ENCODE data around the gene GLIS1. TPM values are rescaled to one million over a fixed set of nuclear protein-coding genes. Genes with fewer than 3 reads are reported as not detected.

GLIS1 gene
- total RNA-seq, 1 donor = 1.6 TPM

DNA sequence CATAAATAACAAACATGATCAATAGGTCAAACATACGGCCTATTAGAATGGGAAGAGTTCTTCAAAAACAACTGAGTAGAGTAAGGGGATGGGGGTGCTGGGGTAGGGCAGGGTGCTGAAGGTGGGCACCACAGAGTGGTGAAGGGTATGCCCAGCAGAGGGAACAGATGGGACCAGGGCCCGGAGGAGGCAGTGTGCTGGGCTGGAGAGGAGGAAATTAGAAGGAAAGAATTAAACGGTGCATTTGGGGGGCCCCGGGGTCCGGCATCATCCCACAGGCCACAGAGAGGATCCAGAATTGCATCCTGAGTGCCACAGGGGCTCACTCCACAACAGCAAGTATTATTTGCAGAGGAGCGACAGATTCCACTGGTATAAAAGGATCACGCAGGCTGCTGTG lies 94.5 kb downstream of the GLIS1 start:
- DNase-seq (ENCODE audit: low read depth) = no peak
- TF ChIP-seq, protein P1, sequence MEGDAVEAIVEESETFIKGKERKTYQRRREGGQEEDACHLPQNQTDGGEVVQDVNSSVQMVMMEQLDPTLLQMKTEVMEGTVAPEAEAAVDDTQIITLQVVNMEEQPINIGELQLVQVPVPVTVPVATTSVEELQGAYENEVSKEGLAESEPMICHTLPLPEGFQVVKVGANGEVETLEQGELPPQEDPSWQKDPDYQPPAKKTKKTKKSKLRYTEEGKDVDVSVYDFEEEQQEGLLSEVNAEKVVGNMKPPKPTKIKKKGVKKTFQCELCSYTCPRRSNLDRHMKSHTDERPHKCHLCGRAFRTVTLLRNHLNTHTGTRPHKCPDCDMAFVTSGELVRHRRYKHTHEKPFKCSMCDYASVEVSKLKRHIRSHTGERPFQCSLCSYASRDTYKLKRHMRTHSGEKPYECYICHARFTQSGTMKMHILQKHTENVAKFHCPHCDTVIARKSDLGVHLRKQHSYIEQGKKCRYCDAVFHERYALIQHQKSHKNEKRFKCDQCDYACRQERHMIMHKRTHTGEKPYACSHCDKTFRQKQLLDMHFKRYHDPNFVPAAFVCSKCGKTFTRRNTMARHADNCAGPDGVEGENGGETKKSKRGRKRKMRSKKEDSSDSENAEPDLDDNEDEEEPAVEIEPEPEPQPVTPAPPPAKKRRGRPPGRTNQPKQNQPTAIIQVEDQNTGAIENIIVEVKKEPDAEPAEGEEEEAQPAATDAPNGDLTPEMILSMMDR (IDR thresholded peaks at IDR 0.05; ENCODE audit: insufficient read depth, low read length) = no peak

DNA sequence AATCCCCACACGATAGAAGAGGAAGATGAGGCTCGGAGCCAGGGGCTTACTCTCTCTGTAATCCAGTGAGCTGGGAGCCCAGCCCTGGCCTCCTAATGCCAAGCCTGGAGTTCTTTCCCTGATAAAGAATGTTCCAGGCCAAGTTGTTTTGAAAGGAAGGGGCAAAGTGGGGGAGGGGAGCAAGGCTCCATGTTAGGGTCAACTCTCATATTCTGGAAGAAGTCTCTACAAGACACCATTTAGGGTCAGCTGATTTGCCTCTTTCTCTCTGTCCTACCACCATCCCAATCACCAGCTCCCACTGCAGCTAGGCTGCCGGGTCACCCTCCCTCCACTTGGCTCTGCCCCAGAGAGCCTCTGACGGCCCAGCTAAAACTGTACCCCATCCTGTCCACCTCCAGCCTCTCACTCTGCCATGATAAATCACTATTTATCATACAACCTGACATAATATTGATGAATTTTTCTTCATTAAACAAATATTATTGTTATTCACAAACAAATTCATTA lies 95.0 kb downstream of the GLIS1 start:
- H3K4me3 ChIP-seq (ENCODE audit: low read depth, low read length) = no peak overlapping the region
- TF ChIP-seq, protein P1 (IDR thresholded peaks at IDR 0.05; ENCODE audit: insufficient read depth, low read length) = no peak
- DNase-seq (ENCODE audit: low read depth) = no peak

More for the DNA sequence above, 94.5 kb downstream of the GLIS1 start:
- H3K4me3 ChIP-seq (ENCODE audit: low read depth, low read length) = no peak overlapping the region

DNA sequence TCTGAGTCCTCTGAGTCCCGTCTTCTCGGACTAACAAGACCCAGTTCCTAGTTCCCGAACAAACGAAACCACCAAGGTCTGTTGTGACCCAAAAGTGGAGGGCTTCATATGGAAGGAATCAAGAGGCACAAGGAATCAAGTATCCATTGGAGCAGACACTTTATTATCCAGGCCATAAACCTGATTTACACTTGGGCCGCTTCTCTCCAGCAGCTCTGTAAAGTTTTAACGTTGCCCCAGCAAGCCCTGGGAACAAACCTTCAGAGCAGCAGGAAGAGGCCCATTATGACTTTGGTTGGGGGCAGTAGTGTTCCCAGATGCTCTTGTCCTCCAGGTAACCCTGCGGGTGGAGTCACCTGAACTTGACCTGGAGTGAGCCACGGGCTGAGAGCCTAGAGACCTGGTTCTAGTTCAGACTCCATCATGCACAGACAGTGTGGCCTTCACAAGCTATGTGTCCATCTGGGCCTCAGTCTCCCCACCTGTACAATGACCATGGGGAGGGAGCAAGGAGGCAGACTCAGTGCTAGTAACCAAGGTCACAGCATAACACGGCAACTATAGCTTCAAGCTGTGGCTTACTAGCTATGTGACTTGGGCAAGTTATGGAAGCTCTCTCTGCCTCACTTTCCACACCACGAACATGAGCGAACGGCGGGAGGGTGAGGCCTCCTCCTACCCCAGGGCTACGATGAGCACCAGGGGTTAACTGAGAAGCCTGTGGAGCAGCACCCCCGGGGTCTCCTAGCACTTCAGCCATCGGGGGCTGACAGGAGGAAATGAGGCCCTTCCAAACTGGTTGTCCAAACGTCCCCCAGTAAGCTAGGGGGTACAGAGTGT lies 95.7 kb downstream of the GLIS1 start:
- TF ChIP-seq, protein P1 (IDR thresholded peaks at IDR 0.05; ENCODE audit: insufficient read depth, low read length) = no peak
- DNase-seq (ENCODE audit: low read depth) = no peak
- no peak overlapping the region for H3K4me3 ChIP-seq (ENCODE audit: low read depth, low read length)

DNA sequence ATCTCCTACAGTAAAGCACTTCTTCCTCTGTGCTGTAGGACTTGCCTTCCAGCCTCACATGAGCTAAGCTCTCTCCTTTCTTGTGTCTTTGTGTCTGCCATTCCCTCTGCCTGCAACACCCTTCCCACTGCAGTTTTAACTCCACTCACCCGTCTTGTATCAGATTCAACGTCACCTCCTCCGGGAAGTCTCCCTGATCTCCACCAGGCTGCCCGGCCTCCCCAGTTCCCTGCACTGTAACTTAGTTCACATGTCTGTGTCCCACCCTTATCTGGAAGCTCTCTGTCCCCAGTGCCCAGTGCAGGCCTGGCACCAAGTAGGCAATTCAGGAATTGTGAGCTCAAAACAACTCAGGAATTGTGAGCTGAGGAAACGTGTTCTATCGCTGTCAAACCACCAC lies 96.4 kb downstream of the GLIS1 start:
- H3K4me3 ChIP-seq (ENCODE audit: low read depth, low read length) = no peak overlapping the region
- TF ChIP-seq, protein P1 (IDR thresholded peaks at IDR 0.05; ENCODE audit: insufficient read depth, low read length) = no peak
- DNase-seq (ENCODE audit: low read depth) = no peak

DNA sequence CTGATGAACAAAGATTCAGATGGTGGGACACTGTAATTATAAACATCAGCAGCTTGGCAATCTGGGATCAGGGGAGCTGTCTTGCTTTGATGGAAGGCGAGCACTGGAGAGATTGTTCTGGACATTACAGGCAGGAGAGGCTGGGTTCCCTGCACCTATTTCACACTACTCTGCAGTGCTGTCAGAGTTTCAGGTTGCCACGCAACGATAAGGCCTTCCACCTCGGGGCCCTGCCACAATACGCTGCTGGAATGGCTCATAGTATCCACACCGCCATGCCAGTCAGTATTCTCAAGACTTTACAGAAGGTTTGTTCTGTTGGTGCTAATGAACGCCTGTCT lies 96.8 kb downstream of the GLIS1 start:
- no peak for DNase-seq (ENCODE audit: low read depth)
- no peak overlapping the region for H3K4me3 ChIP-seq (ENCODE audit: low read depth, low read length)
- TF ChIP-seq, protein P1 (IDR thresholded peaks at IDR 0.05; ENCODE audit: insufficient read depth, low read length) = no peak

DNA sequence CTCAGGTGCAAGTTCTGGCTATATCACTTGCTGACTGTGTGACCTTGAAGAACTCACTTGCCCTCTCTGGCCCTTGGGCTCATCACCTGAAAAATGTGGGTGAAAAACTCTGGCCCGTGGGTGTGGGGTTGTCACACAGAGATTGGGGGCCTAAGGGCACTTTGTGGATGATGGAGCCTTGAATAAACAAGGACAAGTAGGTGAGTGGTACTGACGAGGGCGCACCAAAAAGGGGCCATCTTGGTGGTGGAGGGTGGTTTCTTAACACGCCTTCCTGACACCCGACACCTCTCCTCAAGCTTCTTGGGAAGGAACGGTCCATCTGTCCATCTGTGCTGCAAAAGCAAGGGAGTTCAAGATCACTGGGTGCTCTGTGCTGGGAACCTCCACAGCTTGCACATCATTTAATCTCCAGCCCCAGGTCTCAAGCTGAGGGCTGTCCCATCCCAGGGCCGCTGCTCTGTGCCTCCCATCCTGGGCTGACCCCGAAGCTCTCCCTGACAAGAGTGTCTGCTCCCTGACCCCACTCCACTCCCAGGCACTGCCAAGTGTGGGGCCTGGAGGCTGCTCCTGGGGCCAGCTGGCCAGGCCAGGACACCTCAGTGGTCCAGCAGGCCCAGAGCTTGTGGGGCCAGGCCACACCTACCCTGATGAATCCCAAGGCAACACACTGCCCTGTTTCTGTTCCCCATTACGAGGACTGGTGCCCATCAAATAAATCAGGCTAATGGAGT lies 97.3 kb downstream of the GLIS1 start:
- TF ChIP-seq, protein P1 (IDR thresholded peaks at IDR 0.05; ENCODE audit: insufficient read depth, low read length) = no peak
- DNase-seq (ENCODE audit: low read depth) = no peak
- H3K4me3 ChIP-seq (ENCODE audit: low read depth, low read length) = no peak overlapping the region
